GM12873 (cell line): ENCODE measurements around the gene ZBTB37.

ENCODE experiments used
- TF ChIP-seq, protein P1 (sequence below): IDR thresholded peaks from 2 replicates; pipeline ENCODE4 v1.5.1; 2012; ENCODE audit warnings: low read depth, mild to moderate bottlenecking, moderate library complexity, low read length, control low read depth; ENCODE audit not compliant: insufficient read depth; ENCODE audit errors: missing control alignments

Gene ZBTB37, protein sequence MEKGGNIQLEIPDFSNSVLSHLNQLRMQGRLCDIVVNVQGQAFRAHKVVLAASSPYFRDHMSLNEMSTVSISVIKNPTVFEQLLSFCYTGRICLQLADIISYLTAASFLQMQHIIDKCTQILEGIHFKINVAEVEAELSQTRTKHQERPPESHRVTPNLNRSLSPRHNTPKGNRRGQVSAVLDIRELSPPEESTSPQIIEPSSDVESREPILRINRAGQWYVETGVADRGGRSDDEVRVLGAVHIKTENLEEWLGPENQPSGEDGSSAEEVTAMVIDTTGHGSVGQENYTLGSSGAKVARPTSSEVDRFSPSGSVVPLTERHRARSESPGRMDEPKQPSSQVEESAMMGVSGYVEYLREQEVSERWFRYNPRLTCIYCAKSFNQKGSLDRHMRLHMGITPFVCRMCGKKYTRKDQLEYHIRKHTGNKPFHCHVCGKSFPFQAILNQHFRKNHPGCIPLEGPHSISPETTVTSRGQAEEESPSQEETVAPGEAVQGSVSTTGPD

GRCh38 chr1:173868266-173869020 is at the start of gene ZBTB37:
ZBTB37 (plus strand) TSS chr1:173868380; CDS start chr1:173870226, 1,846 bp downstream.
- TF ChIP-seq, protein P1, sequence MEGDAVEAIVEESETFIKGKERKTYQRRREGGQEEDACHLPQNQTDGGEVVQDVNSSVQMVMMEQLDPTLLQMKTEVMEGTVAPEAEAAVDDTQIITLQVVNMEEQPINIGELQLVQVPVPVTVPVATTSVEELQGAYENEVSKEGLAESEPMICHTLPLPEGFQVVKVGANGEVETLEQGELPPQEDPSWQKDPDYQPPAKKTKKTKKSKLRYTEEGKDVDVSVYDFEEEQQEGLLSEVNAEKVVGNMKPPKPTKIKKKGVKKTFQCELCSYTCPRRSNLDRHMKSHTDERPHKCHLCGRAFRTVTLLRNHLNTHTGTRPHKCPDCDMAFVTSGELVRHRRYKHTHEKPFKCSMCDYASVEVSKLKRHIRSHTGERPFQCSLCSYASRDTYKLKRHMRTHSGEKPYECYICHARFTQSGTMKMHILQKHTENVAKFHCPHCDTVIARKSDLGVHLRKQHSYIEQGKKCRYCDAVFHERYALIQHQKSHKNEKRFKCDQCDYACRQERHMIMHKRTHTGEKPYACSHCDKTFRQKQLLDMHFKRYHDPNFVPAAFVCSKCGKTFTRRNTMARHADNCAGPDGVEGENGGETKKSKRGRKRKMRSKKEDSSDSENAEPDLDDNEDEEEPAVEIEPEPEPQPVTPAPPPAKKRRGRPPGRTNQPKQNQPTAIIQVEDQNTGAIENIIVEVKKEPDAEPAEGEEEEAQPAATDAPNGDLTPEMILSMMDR: no peak

- TF ChIP-seq, protein P1: no peak
Measured at GRCh38 chr1:173818459-173818858, 49.7 kb upstream of the ZBTB37 start.

DNA sequence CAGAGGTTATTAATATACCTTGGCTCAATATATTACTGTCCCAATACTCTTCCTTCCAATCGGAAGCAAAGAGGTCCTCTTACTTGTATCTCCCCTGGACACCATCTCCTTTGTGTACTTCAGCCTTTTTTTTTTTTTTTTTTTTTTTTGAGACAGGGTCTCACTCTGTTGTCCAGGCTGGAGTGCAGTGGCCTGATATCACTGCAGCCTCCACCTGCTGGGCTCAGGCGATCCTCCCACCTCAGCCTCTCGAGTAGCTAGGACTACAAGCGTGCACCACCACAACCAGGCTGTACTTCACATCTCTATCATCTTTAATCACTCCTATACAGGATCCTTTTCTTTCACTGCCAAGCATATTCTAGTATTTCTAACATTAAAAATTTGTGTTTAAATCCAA is 46.5 kb upstream of the ZBTB37 start:
- TF ChIP-seq, protein P1: no peak

DNA sequence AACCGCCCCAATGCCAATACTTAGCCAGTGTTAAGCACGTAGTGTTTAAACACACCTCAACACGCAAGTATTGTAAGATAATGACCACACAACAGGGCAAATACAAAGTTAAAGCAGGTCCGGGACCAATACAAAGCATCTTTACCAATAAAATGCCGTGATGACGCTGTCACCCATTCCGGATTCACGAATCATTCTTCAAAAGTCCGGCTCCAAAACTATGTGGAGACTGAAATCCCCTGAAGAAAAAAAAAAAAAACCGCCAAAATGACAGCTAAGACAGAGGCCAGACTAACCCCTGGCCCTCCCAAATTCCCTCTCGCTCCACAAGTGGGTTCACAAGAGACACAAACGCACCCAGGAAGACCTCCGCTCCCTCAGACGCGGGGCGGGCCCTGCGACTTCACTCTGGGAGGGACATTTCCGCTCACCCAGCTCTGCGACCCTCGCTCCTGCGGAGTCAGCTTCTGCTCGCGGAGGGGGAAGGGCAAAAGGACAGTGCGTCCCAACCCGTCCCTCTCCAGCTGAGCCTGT is 44.3 kb upstream of the ZBTB37 start:
- TF ChIP-seq, protein P1: no peak

- TF ChIP-seq, protein P1: no peak
Measured at GRCh38 chr1:173824315-173825081, 43.7 kb upstream of the ZBTB37 start, which contains the start of the genes CENPL and DARS2. CENPL (minus strand) TSS chr1:173824883; CDS start chr1:173811299, 13,584 bp downstream. DARS2 (plus strand) TSS chr1:173824673; CDS start chr1:173825230, 557 bp downstream.

GRCh38 chr1:173827611-173828010 is 40.6 kb upstream of the ZBTB37 start:
- TF ChIP-seq, protein P1: no peak
